Left ventricle myocardium inferior (tissue), 1 donor: ENCODE measurements around the gene NUP205. TPM values are rescaled to one million over a fixed set of nuclear protein-coding genes. Genes with fewer than 3 reads are reported as not detected.

Experiments
- DNase-seq: peaks from one replicate; pipeline ENCODE4 v3.0.0-alpha.2; 2020
- H3K27ac ChIP-seq: fragments of 200-600 bp; replicated peaks from 2 replicates; pipeline ENCODE4 v1.8.0; 2021
- H3K27me3 ChIP-seq: fragments of 200-600 bp; 2 replicates; pipeline ENCODE4 v1.8.0; 2021; ENCODE audit warnings: low read depth
- H3K36me3 ChIP-seq: fragments of 200-600 bp; 2 replicates; pipeline ENCODE4 v1.8.0; 2021
- H3K4me1 ChIP-seq: fragments of 200-600 bp; 2 replicates; pipeline ENCODE4 v1.8.0; 2021
- H3K4me3 ChIP-seq: fragments of 200-600 bp; 2 replicates; pipeline ENCODE4 v1.8.0; 2021; ENCODE audit warnings: mild to moderate bottlenecking, moderate library complexity
- H3K9me3 ChIP-seq: fragments of 200-600 bp; replicated peaks from 2 replicates; pipeline ENCODE4 v1.8.0; 2021
- intact Hi-C: fragments of 100-400 bp; cut with micrococcal nuclease; formaldehyde crosslinking; loops from one replicate; pipeline ENCODE4 v1.11.0; 2022
- total RNA-seq: library from RNA; stranded (reverse); fragmentation: NEBNext Ultra II Directional; extraction: Animal tissue kit (Norgen Biotek cat#: 25700); gene quantifications from one replicate; pipeline ENCODE4 v1.2.1, GENCODE V29; 2021
- TF ChIP-seq, protein P1 (sequence below): fragments of 200-600 bp; IDR thresholded peaks from 2 replicates; pipeline ENCODE4 v1.8.0; 2021; ENCODE audit warnings: antibody characterized with exemption, mild to moderate bottlenecking, borderline replicate concordance
- donor health status: DM: no; HTN: yes; CAD: no; lungs with severe emphysema.

The NUP205 gene
- total RNA-seq, 1 donor from 2014 or later: 14.3 TPM

DNA sequence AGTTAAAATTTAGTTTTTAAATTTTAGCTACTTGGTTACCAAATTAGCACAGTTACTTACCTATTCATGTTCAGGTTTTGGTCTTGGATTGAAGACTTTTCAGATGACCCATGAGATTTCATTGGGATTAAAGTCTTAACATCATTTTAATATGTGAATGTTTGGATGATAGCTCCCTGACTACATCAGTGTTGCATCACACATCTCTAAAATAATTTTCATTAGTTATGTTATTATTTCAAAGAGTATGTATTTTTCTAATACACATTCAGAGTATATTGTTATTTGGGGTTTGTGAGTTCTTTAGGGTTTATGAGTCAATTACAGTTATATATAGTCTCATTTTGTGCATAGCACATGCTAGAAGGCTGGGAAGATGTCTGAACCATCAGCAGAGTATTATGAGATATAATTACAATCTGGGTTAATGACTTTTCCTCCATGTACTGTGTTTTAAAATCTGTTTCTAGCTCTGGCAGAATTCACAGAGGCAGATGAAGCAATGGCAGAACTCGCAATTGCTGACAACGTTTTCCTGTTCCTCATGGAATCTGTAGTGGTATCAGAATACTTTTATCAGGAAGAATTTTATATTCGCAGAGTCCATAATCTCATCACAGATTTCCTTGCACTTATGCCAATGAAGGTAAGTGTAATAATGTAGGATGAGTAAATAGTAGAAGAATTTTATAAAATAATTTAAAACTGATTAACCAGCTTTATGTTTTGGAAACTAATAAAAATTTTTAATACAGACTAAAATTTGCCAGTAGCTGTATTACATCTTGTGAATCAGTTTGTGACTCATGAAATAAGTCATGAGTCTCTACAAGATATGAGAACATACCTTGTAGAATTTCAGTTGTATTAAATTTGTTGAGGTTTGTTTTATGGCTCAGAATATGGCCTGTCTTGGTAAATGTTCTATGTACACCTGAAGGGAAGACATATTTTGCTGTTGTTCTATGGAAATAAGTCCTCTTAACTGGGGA is 26.9 kb downstream of the NUP205 start:
- H3K27ac ChIP-seq: no peak overlapping the region
- no peaks in the 10 kb centered on the region for H3K9me3 ChIP-seq
- intact Hi-C loops: no loop called here
- TF ChIP-seq, protein P1, sequence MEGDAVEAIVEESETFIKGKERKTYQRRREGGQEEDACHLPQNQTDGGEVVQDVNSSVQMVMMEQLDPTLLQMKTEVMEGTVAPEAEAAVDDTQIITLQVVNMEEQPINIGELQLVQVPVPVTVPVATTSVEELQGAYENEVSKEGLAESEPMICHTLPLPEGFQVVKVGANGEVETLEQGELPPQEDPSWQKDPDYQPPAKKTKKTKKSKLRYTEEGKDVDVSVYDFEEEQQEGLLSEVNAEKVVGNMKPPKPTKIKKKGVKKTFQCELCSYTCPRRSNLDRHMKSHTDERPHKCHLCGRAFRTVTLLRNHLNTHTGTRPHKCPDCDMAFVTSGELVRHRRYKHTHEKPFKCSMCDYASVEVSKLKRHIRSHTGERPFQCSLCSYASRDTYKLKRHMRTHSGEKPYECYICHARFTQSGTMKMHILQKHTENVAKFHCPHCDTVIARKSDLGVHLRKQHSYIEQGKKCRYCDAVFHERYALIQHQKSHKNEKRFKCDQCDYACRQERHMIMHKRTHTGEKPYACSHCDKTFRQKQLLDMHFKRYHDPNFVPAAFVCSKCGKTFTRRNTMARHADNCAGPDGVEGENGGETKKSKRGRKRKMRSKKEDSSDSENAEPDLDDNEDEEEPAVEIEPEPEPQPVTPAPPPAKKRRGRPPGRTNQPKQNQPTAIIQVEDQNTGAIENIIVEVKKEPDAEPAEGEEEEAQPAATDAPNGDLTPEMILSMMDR: no peak
- H3K4me1 ChIP-seq: no peaks in the 10 kb centered on the region
- no peak for DNase-seq
- H3K36me3 ChIP-seq: peaks cover 95% of the 10 kb centered on the region
- no peaks in the 10 kb centered on the region for H3K27me3 ChIP-seq
- H3K4me3 ChIP-seq: no peak overlapping the region

DNA sequence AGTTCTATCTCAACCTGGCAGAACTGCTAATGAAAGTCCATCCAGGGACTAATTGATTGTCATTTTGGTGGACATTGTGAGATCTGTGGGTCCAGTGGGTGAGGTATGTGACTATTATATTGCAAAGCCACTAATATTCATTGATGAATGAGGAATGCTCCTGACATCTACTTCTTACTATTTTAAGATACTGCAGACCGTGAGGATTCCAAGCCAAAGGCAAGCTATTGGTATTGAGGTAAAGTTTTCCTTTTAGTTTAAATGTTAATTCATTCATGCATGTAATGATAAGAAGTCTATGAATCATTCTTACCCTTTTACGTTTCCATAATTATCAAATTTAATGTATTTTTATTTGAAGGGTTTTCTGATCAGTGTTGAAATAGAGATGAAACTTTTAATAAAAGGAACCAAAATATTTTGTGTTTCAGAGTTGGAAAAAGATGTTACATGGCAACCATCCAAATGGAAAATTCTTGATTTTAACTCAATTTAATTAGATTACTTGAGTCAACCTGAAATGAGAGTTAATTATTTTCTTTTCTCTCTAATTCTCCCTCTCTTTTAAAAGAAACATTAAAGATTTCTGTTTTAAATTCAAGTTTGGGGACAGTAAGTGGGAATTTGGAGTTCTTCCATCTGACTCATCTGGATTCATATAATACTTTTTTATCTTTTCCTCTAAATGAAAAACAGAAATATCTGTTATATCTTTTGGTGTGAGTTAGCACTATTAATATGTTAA is 39.6 kb downstream of the NUP205 start:
- TF ChIP-seq, protein P1: no peak
- H3K4me3 ChIP-seq: no peak overlapping the region
- no peak overlapping the region for H3K27ac ChIP-seq
- H3K27me3 ChIP-seq: no peaks in the 10 kb centered on the region
- no peak for DNase-seq
- intact Hi-C loops: no loop called here
- H3K4me1 ChIP-seq: no peaks in the 10 kb centered on the region
- peaks cover 93% of the 10 kb centered on the region for H3K36me3 ChIP-seq
- no peaks in the 10 kb centered on the region for H3K9me3 ChIP-seq

DNA sequence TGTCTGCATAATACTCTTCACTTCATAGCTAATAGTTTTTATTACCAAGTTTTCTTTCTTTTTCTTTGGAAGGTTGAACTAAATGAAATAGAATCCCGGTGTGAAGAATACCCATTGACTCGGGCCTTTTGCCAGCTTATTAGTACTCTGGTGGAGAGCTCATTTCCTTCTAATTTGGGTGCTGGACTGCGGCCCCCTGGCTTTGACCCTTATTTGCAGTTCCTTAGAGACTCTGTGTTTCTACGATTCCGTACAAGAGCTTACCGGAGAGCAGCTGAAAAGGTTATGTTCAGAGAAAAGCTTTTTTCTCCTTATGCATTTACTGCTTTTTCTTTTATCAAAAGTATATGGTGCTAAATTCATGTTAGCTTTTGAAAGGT is 40.2 kb downstream of the NUP205 start:
- H3K27me3 ChIP-seq: no peaks in the 10 kb centered on the region
- no peaks in the 10 kb centered on the region for H3K4me1 ChIP-seq

DNA sequence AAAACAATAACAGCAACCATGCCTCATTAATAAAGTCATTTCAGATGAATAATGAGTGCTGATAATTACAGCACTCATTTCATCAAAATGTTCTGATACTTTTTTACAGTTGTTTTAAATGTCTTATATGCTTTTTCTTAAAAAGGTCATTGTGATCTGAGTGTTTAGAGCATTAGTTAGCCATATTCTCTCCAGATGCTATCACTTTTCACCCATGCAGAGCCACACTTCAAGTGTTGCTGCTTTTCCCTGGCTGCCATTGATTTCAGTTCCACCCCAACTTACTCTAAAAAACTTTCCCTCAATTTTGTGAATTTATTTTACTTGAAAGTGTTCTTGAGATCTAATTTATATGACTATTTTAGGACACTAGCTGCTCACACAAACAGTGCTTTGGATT is 41.8 kb downstream of the NUP205 start:
- TF ChIP-seq, protein P1: no peak
- H3K9me3 ChIP-seq: no peaks in the 10 kb centered on the region
- H3K36me3 ChIP-seq: peaks cover 93% of the 10 kb centered on the region
- DNase-seq: no peak
- no peaks in the 10 kb centered on the region for H3K27me3 ChIP-seq
- intact Hi-C loops: no loop called here
- H3K4me3 ChIP-seq: no peak overlapping the region
- no peaks in the 10 kb centered on the region for H3K4me1 ChIP-seq
- H3K27ac ChIP-seq: no peak overlapping the region

More for the DNA sequence above, 40.2 kb downstream of the NUP205 start:
- Histone ChIP-seq H3K36me3 (peaks cover 93% of the 10 kb centered on the region), H3K27ac (no peak overlapping the region), H3K9me3 (no peaks in the 10 kb centered on the region), H3K4me3 (no peak overlapping the region)
- intact Hi-C loops: no loop called here
- TF ChIP-seq, protein P1: no peak
- no peak for DNase-seq

DNA sequence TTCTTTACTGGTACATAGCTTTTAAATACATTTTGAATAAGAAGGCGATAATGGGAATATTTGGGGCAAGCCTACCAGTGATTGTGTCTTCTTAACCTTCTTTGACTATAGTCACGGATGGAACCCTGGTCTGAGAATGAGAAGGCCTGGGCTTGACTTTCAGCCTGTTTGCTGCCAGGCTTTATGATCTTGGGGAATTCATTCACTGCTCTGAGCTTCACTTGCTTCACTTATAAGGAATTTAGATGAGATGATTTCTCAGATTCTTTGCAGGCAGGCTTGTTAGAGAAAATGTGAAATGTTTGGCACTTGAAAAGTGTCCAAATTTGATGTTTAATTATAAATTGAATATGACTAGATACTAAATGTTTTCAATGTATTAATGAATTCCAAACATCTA is 42.5 kb downstream of the NUP205 start:
- TF ChIP-seq, protein P1: no peak
- H3K36me3 ChIP-seq: peaks cover 92% of the 10 kb centered on the region
- intact Hi-C loops: no loop called here
- H3K4me1 ChIP-seq: no peaks in the 10 kb centered on the region
- no peaks in the 10 kb centered on the region for H3K9me3 ChIP-seq
- no peak overlapping the region for H3K4me3 ChIP-seq
- no peak overlapping the region for H3K27ac ChIP-seq
- DNase-seq: no peak
- H3K27me3 ChIP-seq: no peaks in the 10 kb centered on the region
